NT2/D1 (cell line): Measurements from ENCODE around the gene MRTFA.

Experiments
- DNase-seq: peaks from one replicate; pipeline ENCODE4 v3.0.0-alpha.2; 2011; ENCODE audit warnings: low read depth, low spot score
- H3K27me3 ChIP-seq: 2 replicates; pipeline ENCODE4 v1.6.0; 2011; ENCODE audit warnings: mild to moderate bottlenecking; ENCODE audit not compliant: insufficient read length, insufficient read depth
- H3K36me3 ChIP-seq: 2 replicates; pipeline ENCODE4 v1.6.1; 2011; ENCODE audit warnings: mild to moderate bottlenecking, low read length, mixed read lengths; ENCODE audit not compliant: insufficient read depth, insufficient read length
- H3K4me1 ChIP-seq: 2 replicates; pipeline ENCODE4 v1.5.1; 2011; ENCODE audit not compliant: insufficient read depth, insufficient read length
- H3K4me3 ChIP-seq: 2 replicates; pipeline ENCODE4 v1.5.1; 2011; ENCODE audit warnings: low read depth; ENCODE audit not compliant: insufficient read length
- H3K9ac ChIP-seq: 2 replicates; pipeline ENCODE4 v1.6.0; 2011; ENCODE audit warnings: low read depth; ENCODE audit not compliant: insufficient read length
- H3K9me3 ChIP-seq: 2 replicates; pipeline ENCODE4 v1.5.1; 2011; ENCODE audit warnings: mild to moderate bottlenecking, low read length; ENCODE audit not compliant: insufficient read depth
- SUZ12 ChIP-seq: IDR thresholded peaks from 2 replicates; pipeline ENCODE4 v1.6.1; 2011; ENCODE audit not compliant: insufficient read length, insufficient read depth; ENCODE audit errors: extremely low read depth
- YY1 ChIP-seq: IDR thresholded peaks from 2 replicates; pipeline ENCODE4 v1.6.1; 2011; ENCODE audit not compliant: insufficient read length, insufficient read depth
- ZNF274 ChIP-seq: IDR thresholded peaks from 2 replicates; pipeline ENCODE4 v1.6.1; 2011; ENCODE audit warnings: mild to moderate bottlenecking, low read depth, low read length

MRTFA gene

GRCh38 chr22:40525250-40525884 is 111.2 kb downstream of the MRTFA start:
- no peaks in the 10 kb centered on the region for H3K9me3 ChIP-seq
- H3K9ac ChIP-seq: no peak overlapping the region
- DNase-seq: no peak
- H3K27me3 ChIP-seq: no peaks in the 10 kb centered on the region
- no peaks in the 10 kb centered on the region for H3K4me1 ChIP-seq
- TF ChIP-seq YY1 (no peak), SUZ12 (no peak), ZNF274 (no peak)
- H3K36me3 ChIP-seq: peaks cover 4% of the 10 kb centered on the region
- H3K4me3 ChIP-seq: no peak overlapping the region

DNA sequence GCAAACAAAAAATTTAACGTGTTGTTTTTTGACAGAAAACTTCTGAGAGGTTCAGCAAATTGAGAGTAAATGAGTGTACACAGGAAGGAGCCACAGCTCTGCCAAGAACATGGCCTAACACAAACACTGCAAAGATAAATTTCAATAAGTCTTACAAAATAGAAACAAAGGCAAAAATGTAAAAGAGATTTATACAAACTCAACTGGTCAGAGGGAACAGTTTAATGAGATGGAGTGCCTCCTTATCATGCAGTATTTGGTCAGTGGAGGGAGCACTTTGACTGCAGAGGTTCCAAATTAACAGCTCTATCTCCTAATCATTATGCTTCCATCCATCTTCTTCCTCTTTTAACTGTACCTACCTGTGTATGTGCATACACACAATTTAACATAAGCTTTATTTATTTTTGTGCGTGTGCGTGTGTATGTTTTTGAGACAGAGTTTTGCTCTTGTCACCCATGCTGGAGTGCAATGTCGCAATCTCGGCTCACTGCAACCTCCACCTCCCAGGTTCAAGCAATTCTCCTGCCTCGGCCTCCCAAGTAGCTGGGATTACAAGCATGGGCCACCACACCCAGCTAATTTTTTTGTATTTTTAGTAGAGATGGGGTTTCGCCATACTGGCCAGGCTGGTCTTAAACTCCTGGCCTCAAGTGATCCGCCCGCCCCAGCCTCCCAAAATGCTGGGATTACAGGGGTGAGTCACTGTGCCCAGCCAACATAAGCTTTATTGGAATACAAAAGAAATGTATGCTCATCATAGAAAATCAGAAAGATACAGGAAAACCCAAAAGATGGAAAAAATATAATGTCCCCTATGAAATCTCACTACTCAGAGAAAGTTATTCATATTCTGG is 111.9 kb downstream of the MRTFA start:
- Histone ChIP-seq H3K36me3 (peaks cover 4% of the 10 kb centered on the region), H3K27me3 (no peaks in the 10 kb centered on the region), H3K4me3 (no peak overlapping the region), H3K9me3 (no peaks in the 10 kb centered on the region), H3K9ac (no peak overlapping the region), H3K4me1 (no peaks in the 10 kb centered on the region)
- DNase-seq: no peak
- no peak for TF ChIP-seq YY1

DNA sequence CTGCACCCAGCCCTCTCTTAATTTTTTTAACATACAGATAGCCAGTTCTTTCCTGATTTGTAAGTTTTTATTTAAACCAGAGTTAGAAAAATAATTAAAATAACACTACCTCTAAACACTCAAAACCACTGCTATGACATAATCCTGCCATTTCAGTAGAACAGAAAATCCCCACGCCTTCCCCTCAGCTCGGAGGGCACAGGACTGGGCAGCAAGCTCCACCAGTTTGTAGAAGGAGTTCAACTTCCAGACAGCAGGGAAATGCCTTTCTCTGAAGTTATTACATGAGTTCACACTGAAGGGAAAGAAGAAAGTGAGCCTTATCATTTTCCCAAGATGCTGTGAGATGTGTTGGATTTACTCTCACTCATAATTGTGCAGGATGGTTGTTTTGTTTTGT is 114.4 kb downstream of the MRTFA start:
- peaks cover 7% of the 10 kb centered on the region for H3K36me3 ChIP-seq
- no peak overlapping the region for H3K9ac ChIP-seq
- H3K4me3 ChIP-seq: no peak overlapping the region
- DNase-seq: no peak
- peaks cover 3% of the 10 kb centered on the region for H3K4me1 ChIP-seq
- H3K9me3 ChIP-seq: no peaks in the 10 kb centered on the region
- no peaks in the 10 kb centered on the region for H3K27me3 ChIP-seq
- TF ChIP-seq ZNF274 (no peak), YY1 (no peak), SUZ12 (no peak)

DNA sequence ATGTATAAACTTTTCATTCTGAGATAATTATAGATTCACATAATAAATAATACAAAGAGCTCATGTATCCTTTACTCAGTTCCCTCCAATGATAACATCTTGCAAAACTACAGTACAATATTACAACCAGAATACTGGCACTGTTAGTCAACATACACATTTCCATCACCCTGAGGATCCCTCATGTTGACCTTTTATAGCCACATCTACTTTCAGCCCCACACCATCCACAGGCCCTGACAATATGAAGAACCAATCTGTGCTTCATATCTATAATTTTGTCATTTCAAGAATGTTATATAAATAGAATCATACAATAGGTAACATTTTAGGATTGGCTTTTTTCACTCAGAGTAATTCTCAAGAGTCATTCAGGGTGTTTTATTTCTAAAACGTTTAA is 115.5 kb downstream of the MRTFA start:
- no peak overlapping the region for H3K9ac ChIP-seq
- peaks cover 3% of the 10 kb centered on the region for H3K4me1 ChIP-seq
- no peak for TF ChIP-seq YY1
- TF ChIP-seq SUZ12: no peak
- no peak for TF ChIP-seq ZNF274
- DNase-seq: no peak
- no peaks in the 10 kb centered on the region for H3K9me3 ChIP-seq
- no peak overlapping the region for H3K4me3 ChIP-seq
- H3K36me3 ChIP-seq: peaks cover 7% of the 10 kb centered on the region
- no peaks in the 10 kb centered on the region for H3K27me3 ChIP-seq

DNA sequence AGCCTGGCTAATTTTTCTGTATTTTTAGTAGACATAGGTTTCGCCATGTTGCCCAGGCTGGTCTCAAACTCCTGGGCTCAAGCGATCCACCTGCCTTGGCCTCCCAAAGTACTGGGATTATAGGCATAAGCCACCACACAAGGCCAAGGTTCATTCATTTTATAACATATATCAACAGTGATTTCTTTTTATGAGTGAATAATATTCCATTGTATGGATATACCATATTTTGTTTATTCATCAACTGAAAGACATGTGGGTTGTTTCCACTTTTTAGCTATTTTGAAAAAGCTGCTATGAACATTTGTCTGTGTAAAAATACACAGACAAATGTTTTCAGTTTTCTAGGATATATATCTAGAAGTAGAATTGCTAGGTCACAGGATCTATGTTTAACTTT is 116.0 kb downstream of the MRTFA start:
- DNase-seq: no peak
- no peak for TF ChIP-seq SUZ12
- TF ChIP-seq ZNF274: no peak
- no peak for TF ChIP-seq YY1
- Histone ChIP-seq H3K9me3 (no peaks in the 10 kb centered on the region), H3K9ac (no peak overlapping the region), H3K4me1 (peaks cover 3% of the 10 kb centered on the region), H3K36me3 (peaks cover 7% of the 10 kb centered on the region), H3K27me3 (no peaks in the 10 kb centered on the region), H3K4me3 (no peak overlapping the region)

GRCh38 chr22:40519948-40520331 is 116.6 kb downstream of the MRTFA start:
- no peak for DNase-seq
- no peak overlapping the region for H3K4me3 ChIP-seq
- H3K36me3 ChIP-seq: peaks cover 7% of the 10 kb centered on the region
- H3K9me3 ChIP-seq: no peaks in the 10 kb centered on the region
- H3K4me1 ChIP-seq: peaks cover 3% of the 10 kb centered on the region
- TF ChIP-seq YY1: no peak
- TF ChIP-seq ZNF274: no peak
- TF ChIP-seq SUZ12: no peak
- H3K9ac ChIP-seq: no peak overlapping the region
- no peaks in the 10 kb centered on the region for H3K27me3 ChIP-seq

DNA sequence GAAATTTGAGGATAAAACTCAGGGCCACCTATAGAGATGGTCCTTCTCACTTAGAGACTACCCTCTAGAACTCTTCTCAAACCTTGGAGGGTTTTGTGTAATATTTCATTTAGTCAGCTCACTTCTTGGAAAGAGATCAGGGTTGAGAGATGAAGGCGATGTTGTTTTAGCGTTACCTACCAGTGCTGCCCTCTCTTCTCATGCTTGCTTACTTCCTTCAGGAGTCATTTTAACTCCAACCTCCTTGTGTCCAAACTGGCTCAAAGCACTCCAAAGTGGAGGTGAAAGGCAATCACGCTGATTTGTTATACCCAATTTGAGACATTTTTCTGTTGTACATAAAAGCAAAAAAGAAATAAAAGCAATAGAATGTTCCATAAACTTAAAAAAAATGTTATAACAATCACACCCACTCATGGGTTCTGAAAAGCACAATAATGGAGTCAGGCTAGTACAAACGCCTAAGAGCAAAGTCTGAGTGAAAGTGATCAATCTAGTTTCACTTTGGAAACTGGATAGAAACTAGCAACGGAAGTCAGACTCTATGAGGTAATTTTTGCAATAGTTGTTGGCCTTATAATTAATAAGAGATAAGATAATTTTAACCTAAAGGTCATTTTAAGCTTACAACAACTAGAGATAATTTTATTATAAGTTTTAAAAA is 117.1 kb downstream of the MRTFA start:
- Histone ChIP-seq H3K4me3 (no peak overlapping the region), H3K9ac (no peak overlapping the region), H3K36me3 (peaks cover 7% of the 10 kb centered on the region), H3K27me3 (no peaks in the 10 kb centered on the region), H3K9me3 (no peaks in the 10 kb centered on the region), H3K4me1 (peaks cover 3% of the 10 kb centered on the region)
- DNase-seq: no peak
- TF ChIP-seq YY1: no peak
- no peak for TF ChIP-seq SUZ12
- no peak for TF ChIP-seq ZNF274
